Measurements from ENCODE around the gene VPS8.
"Not testable (repeated sequence)": the region's sequence is repeated elsewhere in the genome, so short reads cannot be mapped to it uniquely, and the experiment has no call there.

The VPS8 gene

DNA sequence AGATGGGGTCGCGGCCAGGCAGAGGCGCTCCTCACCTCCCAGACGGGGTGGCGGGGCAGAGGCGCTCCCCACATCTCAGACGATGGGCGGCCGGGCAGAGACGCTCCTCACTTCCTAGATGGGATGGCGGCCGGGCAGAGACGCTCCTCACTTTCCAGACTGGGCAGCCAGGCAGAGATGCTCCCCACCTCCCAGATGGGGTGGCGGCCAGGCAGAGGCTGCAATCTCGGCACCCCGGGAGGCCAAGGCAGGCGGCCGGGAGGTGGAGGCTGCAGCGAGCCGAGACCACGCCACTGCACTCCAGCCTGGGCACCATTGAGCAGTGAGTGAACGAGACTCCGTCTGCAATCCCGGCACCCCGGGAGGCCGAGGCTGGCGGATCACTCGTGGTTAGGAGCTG is 191.9 kb downstream of the VPS8 start:
- not testable (repeated sequence) for DNase-seq

DNA sequence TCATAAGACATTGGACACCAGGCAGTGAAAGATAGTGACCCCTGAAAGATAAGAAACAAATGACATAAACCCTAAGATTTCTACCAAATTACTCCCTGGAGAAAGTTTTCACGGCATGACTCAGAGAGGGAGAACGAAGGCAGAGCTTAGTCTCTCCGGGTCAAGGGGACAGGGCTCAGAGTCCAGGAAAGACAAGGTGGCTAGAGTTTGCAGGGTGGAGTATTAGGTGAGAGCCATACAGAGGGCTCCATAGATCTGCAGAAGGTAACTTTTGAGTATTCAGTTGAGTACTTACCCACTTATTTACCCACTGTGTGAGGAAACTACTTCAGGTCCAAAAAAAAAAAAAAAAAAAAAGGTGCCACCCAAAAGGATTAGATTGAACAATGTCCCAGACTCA is 197.7 kb downstream of the VPS8 start:
- DNase-seq: no peak

DNA sequence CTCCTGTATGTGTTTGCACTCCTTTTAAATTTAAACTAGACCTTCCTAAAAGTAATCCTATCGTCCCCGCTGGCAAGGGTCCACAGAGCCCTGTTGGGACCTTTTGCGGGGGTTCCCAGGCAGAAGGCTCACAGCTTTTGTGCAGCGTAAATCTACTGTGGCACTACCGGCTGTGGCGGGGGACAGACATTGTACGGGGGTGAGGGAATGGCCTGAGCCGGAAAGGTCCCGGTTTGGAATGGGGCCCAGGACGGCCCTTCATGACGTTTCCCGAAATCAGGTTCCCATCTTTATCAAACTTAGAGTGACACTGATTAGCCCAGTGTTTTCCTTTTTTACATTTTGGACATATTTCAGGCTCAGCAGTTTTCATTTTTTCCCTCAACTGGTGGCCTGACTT is 205.6 kb downstream of the VPS8 start:
- not testable (repeated sequence) for DNase-seq

GRCh38 chr3:185017996-185018395 is 206.0 kb downstream of the VPS8 start:
- not testable (repeated sequence) for DNase-seq

- no peak for DNase-seq
Observed at GRCh38 chr3:185021256-185021655, 209.3 kb downstream of the VPS8 start.

GRCh38 chr3:185024406-185024805 is 212.4 kb downstream of the VPS8 start:
- DNase-seq: no peak

DNA sequence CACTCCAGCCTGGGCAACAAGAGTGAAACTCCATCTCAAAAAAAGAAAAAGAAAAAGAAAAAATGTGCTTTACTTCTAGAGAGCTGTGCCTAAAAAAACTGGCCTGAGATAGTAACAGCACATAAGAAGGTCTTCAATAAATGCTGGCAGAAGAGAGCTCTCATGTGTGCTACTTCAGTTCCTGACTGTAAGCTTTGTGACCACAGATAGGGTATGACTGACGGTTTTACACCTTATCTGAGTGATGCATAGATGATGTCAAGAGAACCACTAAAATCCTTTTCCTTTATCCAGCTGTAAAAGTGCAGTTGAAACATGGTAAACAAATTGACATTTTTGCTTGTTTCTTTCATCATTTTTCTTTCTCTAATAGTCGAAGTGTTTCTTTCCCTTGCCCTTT is 213.0 kb downstream of the VPS8 start:
- no peak for DNase-seq

DNA sequence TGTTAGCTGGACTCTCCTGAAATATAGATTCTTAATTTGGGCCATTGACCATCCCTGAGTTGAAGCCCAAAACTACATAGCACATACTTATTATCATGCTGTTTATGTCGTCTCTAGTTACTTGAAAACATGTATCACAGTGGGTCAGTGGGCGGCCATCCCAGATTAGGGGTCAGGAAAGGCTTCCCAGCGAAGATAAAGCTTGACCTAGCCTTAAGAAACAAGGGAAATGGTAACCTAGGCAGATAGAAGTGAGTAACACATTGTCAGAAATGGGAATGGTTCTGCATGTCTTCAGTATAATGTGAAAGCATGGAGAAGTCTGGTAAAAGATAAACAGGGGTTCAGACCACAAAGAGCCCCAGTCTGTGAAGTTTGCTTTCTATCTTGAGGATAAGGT is 216.2 kb downstream of the VPS8 start:
- DNase-seq: no peak

- no peak for DNase-seq
Observed at GRCh38 chr3:185029086-185029485, 217.1 kb downstream of the VPS8 start.

- DNase-seq: no peak
Observed at GRCh38 chr3:185030399-185030798, 218.4 kb downstream of the VPS8 start.

GRCh38 chr3:185030951-185031350 is 219.0 kb downstream of the VPS8 start:
- DNase-seq: no peak

GRCh38 chr3:185037801-185038200 is 225.8 kb downstream of the VPS8 start:
- DNase-seq: no peak

DNA sequence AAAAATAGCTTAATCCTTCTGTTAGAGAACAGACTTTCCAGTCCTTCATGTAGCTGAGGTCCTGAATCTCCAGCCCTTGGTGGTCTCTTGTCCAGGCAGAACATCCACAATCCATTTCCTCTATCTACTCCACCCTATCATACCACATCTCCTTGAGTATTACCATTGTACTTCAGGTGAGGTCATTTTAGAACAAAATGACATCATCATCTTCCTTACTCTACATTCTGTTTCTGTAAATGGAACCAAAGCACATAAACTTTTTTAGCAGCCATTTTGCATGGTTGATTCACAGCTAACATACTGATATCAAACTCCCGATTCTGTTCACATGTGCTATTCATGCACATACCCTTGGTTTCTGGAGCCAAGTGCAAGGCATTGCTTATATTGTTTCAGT is 228.5 kb downstream of the VPS8 start:
- DNase-seq: no peak

GRCh38 chr3:185041540-185041939 is 229.6 kb downstream of the VPS8 start:
- DNase-seq: no peak

GRCh38 chr3:185042312-185043050 is 230.5 kb downstream of the VPS8 start:
- no peak for DNase-seq

GRCh38 chr3:185046164-185046515 is 234.2 kb downstream of the VPS8 start:
- no peak for DNase-seq

DNA sequence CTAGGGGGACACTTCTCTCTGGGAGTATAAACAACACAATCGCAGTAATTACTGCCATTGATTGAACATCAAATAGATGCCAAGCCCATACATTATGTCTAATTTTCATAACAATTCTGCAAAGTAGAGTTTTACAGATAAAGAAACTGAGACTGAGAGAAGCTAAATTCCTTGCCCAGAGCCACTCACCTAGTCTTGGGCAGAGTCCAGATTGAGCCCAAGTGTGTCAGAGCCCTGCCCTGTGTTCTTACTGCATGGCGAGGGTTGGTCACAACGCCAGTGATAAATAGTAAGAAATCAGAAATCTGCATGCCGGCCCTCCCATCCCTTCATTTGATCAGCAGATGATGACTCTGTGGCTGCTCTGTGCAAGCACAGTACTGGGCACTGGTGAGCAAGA is 234.6 kb downstream of the VPS8 start:
- DNase-seq: no peak

DNA sequence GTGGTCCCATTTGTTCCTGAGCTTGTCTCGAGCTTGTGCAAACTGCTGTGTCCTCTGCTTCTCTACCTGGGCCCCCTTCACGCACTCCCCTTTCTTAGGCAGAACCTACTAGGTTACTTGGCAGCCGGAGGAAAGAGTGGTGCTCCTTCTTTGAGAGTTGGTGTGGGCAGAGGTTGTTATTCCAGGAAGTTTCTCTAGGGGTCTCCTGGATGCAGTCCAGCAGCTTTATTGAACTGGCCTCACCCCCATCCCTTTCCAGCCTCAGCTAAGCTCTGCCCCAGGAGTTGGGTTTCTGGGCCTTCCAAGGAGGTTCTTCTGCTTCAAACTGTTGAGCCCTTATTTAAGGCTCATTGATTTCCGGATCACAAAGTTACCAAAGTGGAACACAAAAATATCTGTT is 237.7 kb downstream of the VPS8 start:
- no peak for DNase-seq

DNA sequence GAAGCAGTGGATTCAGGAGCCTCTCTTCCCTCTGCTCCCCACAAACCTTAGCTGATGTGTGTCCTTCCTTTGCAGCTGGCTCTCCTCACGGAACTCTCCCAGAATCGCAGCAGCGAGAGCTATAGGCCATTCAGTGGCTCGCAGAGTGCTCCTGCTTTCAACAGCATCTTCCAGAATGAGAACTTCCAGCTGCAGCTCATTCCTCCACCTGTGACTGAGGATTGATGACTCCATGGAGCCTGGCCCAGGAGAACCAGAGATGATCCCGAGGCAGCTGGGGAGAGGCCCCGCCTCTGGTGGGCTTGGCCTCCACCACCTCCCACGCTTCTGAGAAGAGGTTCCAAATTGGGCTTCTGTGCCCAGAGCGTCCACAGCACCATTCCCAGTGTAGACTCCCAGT is 239.8 kb downstream of the VPS8 start:
- DNase-seq: no peak

GRCh38 chr3:185052631-185053030 is 240.7 kb downstream of the VPS8 start:
- DNase-seq: no peak

- DNase-seq: no peak
Observed at GRCh38 chr3:185056908-185057307, 244.9 kb downstream of the VPS8 start.

DNA sequence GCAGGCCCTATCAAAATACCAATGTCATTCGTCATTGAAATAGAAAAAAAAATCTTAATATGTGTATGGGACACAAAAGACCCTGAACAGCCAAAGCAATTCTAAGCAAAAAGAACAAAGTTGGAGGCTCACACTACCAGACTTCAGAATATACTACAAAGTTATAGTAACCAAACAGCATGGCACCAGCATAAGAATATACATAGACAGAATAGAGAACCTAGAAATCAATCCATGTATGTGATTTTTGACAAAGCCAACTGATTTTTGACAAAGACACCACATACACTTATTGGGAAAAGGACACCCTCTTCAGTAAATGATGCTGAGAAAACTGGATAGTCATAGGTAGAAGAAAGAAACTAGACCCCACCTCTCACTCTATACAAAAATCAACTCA is 245.9 kb downstream of the VPS8 start:
- no peak for DNase-seq

- no peak for DNase-seq
Observed at GRCh38 chr3:185058796-185059195, 246.8 kb downstream of the VPS8 start.

- no peak for DNase-seq
Observed at GRCh38 chr3:185059766-185060165, 247.8 kb downstream of the VPS8 start.

DNA sequence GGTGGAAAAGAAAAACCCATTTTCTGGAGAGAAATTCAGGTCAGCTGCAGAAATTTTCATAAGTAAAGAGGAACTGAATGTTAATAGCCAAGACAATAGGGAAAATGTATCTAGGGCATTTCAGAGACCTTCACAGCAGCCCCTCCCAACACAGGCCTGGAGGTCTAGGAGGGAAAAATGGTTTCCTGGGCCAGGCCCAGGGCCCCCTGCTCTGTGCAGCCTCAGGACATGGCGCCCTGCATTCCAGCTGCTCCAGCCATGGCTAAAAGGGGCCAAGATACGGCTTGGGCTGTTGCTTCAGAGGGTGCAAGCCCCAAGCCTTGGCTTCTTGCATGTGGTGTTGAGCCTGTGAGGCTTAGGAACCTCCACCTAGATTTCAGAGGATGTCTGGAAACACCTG is 248.7 kb downstream of the VPS8 start:
- no peak for DNase-seq

GRCh38 chr3:185062191-185062590 is 250.2 kb downstream of the VPS8 start:
- DNase-seq: no peak
